PFSK-1 (cell line): ENCODE measurements around the gene FAM200A.

Experiments
- FOXP2 ChIP-seq: optimal IDR thresholded peaks from 2 replicates; pipeline ENCODE3; 2011; ENCODE audit warnings: borderline replicate concordance, control low read depth, inconsistent platforms; ENCODE audit not compliant: insufficient read depth; ENCODE audit errors: extremely low read length, extremely low read depth
- POLR2AphosphoS5 ChIP-seq: IDR thresholded peaks from 2 replicates; pipeline ENCODE4 v1.6.1; 2012; ENCODE audit warnings: low read depth, mild to moderate bottlenecking, control low read depth, low read length, moderate library complexity
- REST ChIP-seq, 2 experiments: IDR thresholded peaks; 2 replicates each; pipeline versions ENCODE4 v1.6.1 to v1.8.0; 2011 to 2012; ENCODE audit warnings: low read depth in 2 of 2, low read length in 2 of 2, control low read depth in 1 of 2, inconsistent platforms in 1 of 2, mild to moderate bottlenecking in 1 of 2, moderate library complexity in 1 of 2; ENCODE audit not compliant: insufficient read depth in 1 of 2
- SIN3A ChIP-seq: IDR thresholded peaks from 2 replicates; pipeline ENCODE4 v1.6.1; 2012; ENCODE audit warnings: mild to moderate bottlenecking, low read length, moderate library complexity, borderline replicate concordance; ENCODE audit not compliant: insufficient read depth
- TAF1 ChIP-seq: IDR thresholded peaks from 2 replicates; pipeline ENCODE4 v1.6.1; 2012; ENCODE audit warnings: low read length, control low read depth, borderline replicate concordance; ENCODE audit not compliant: insufficient read depth

FAM200A gene

GRCh38 chr7:99558306-99559174 is 6.6 kb upstream of the FAM200A start, which contains the start of gene ZNF655:
Gene ZNF655 (plus strand): TSS chr7:99558642. CDS start chr7:99560560, 1,918 bp downstream.
- TF ChIP-seq REST (IDR thresholded peaks at IDR 0.05; ENCODE audit: insufficient read depth in 1 of 2, low read depth in 2 of 2, low read length in 2 of 2): no peak
- peak; percentile 29 for TF ChIP-seq FOXP2
- no peak for TF ChIP-seq SIN3A
- no peak; the same call in 1 of the 2 replicates for TF ChIP-seq POLR2AphosphoS5
- TF ChIP-seq TAF1: peak; percentile 31; the same call in 1 of the 2 replicates

- TF ChIP-seq REST (IDR thresholded peaks at IDR 0.05; ENCODE audit: insufficient read depth in 1 of 2, low read depth in 2 of 2, low read length in 2 of 2): no peak
- TF ChIP-seq FOXP2: no peak
- no peak for TF ChIP-seq TAF1
- no peak for TF ChIP-seq SIN3A
- no peak for TF ChIP-seq POLR2AphosphoS5
These were observed 6.0 kb upstream of the FAM200A start for GRCh38 chr7:99557940-99558305.

GRCh38 chr7:99557196-99557607 is 5.3 kb upstream of the FAM200A start:
- TF ChIP-seq REST (IDR thresholded peaks at IDR 0.05; ENCODE audit: insufficient read depth in 1 of 2, low read depth in 2 of 2, low read length in 2 of 2) (peak; percentile 59 to 84), SIN3A (no peak)

- TF ChIP-seq TAF1: no peak
These were observed 3.0 kb upstream of the FAM200A start for GRCh38 chr7:99554939-99555338.

GRCh38 chr7:99553039-99553438 is 1.1 kb upstream of the FAM200A start:
- no peak for TF ChIP-seq SIN3A
- TF ChIP-seq TAF1: no peak
- TF ChIP-seq FOXP2: no peak
- no peak for TF ChIP-seq POLR2AphosphoS5
- TF ChIP-seq REST (IDR thresholded peaks at IDR 0.05; ENCODE audit: insufficient read depth in 1 of 2, low read depth in 2 of 2, low read length in 2 of 2): no peak
